ENCODE measurements around the gene HTRA1.

The HTRA1 gene

GRCh38 chr10:122519873-122520272, 58.5 kb downstream of the HTRA1 start:
- peaks cover 11 to 13% of the 10 kb centered on the region in 2 donors for H3K36me3 ChIP-seq (ENCODE audit: control insufficient read depth in 2 of 2, insufficient read depth in 2 of 2, low read length in 2 of 2)
- no peaks in the 10 kb centered on the region for H3K9me3 ChIP-seq (ENCODE audit: control insufficient read depth in 2 of 2, low read length in 2 of 2)
- peaks cover 0 to under 1% of the 10 kb centered on the region in 2 donors for H3K27me3 ChIP-seq (ENCODE audit: control insufficient read depth in 1 of 2, insufficient read depth in 2 of 2, low read length in 2 of 2)
- peaks cover 13% of the 10 kb centered on the region for H3K4me1 ChIP-seq (ENCODE audit: control insufficient read depth, insufficient read depth, low read length)
- no peak overlapping the region for H3K27ac ChIP-seq (ENCODE audit: low read length)
- no peak overlapping the region for H3K9ac ChIP-seq (ENCODE audit: low read length in 2 of 2)
- no peak overlapping the region for H3K4me3 ChIP-seq (ENCODE audit: low read length in 2 of 2)

- peaks cover 5% of the 10 kb centered on the region for H3K4me1 ChIP-seq (ENCODE audit: control insufficient read depth, insufficient read depth, low read length)
- peaks cover 3 to 8% of the 10 kb centered on the region in 2 donors for H3K36me3 ChIP-seq (ENCODE audit: control insufficient read depth in 2 of 2, insufficient read depth in 2 of 2, low read length in 2 of 2)
- no peak overlapping the region for H3K4me3 ChIP-seq (ENCODE audit: low read length in 2 of 2)
- peaks cover 0 to 2% of the 10 kb centered on the region in 2 donors for H3K27me3 ChIP-seq (ENCODE audit: control insufficient read depth in 1 of 2, insufficient read depth in 2 of 2, low read length in 2 of 2)
- H3K27ac ChIP-seq (ENCODE audit: low read length), result no peak overlapping the region
- H3K9me3 ChIP-seq (ENCODE audit: control insufficient read depth in 2 of 2, low read length in 2 of 2), result no peaks in the 10 kb centered on the region
- H3K9ac ChIP-seq (ENCODE audit: low read length in 2 of 2), result no peak overlapping the region
Measured at GRCh38 chr10:122521011-122521410, 59.7 kb downstream of the HTRA1 start.

GRCh38 chr10:122524811-122525210, 63.5 kb downstream of the HTRA1 start:
- no peak overlapping the region for H3K4me3 ChIP-seq (ENCODE audit: low read length in 2 of 2)
- no peaks in the 10 kb centered on the region for H3K36me3 ChIP-seq (ENCODE audit: control insufficient read depth in 2 of 2, insufficient read depth in 2 of 2, low read length in 2 of 2)
- no peak overlapping the region for H3K9ac ChIP-seq (ENCODE audit: low read length in 2 of 2)
- H3K4me1 ChIP-seq (ENCODE audit: control insufficient read depth, insufficient read depth, low read length), result no peaks in the 10 kb centered on the region
- no peaks in the 10 kb centered on the region for H3K9me3 ChIP-seq (ENCODE audit: control insufficient read depth in 2 of 2, low read length in 2 of 2)
- H3K27me3 ChIP-seq (ENCODE audit: control insufficient read depth in 1 of 2, insufficient read depth in 2 of 2, low read length in 2 of 2), result peaks cover 0 to 2% of the 10 kb centered on the region in 2 donors
- H3K27ac ChIP-seq (ENCODE audit: low read length), result no peak overlapping the region

GRCh38 chr10:122525788-122526187, 64.4 kb downstream of the HTRA1 start:
- Histone ChIP-seq H3K9me3 (ENCODE audit: control insufficient read depth in 2 of 2, low read length in 2 of 2) (no peaks in the 10 kb centered on the region), H3K9ac (ENCODE audit: low read length in 2 of 2) (no peak overlapping the region), H3K4me1 (ENCODE audit: control insufficient read depth, insufficient read depth, low read length) (no peaks in the 10 kb centered on the region), H3K36me3 (ENCODE audit: control insufficient read depth in 2 of 2, insufficient read depth in 2 of 2, low read length in 2 of 2) (no peaks in the 10 kb centered on the region), H3K27ac (ENCODE audit: low read length) (no peak overlapping the region), H3K27me3 (ENCODE audit: control insufficient read depth in 1 of 2, insufficient read depth in 2 of 2, low read length in 2 of 2) (peaks cover 0 to 2% of the 10 kb centered on the region in 2 donors), H3K4me3 (ENCODE audit: low read length in 2 of 2) (no peak overlapping the region)

GRCh38 chr10:122526892-122527291, 65.5 kb downstream of the HTRA1 start:
- H3K36me3 ChIP-seq (ENCODE audit: control insufficient read depth in 2 of 2, insufficient read depth in 2 of 2, low read length in 2 of 2), result no peaks in the 10 kb centered on the region
- peaks cover 0 to 4% of the 10 kb centered on the region in 2 donors for H3K27me3 ChIP-seq (ENCODE audit: control insufficient read depth in 1 of 2, insufficient read depth in 2 of 2, low read length in 2 of 2)
- H3K27ac ChIP-seq (ENCODE audit: low read length), result no peak overlapping the region
- no peaks in the 10 kb centered on the region for H3K4me1 ChIP-seq (ENCODE audit: control insufficient read depth, insufficient read depth, low read length)
- no peaks in the 10 kb centered on the region for H3K9me3 ChIP-seq (ENCODE audit: control insufficient read depth in 2 of 2, low read length in 2 of 2)
- no peak overlapping the region for H3K9ac ChIP-seq (ENCODE audit: low read length in 2 of 2)
- H3K4me3 ChIP-seq (ENCODE audit: low read length in 2 of 2), result no peak overlapping the region

GRCh38 chr10:122530177-122530576, 68.8 kb downstream of the HTRA1 start:
- Histone ChIP-seq H3K4me1 (ENCODE audit: control insufficient read depth, insufficient read depth, low read length) (no peaks in the 10 kb centered on the region), H3K36me3 (ENCODE audit: control insufficient read depth in 2 of 2, insufficient read depth in 2 of 2, low read length in 2 of 2) (no peaks in the 10 kb centered on the region), H3K27me3 (ENCODE audit: control insufficient read depth in 1 of 2, insufficient read depth in 2 of 2, low read length in 2 of 2) (peaks cover 0 to 2% of the 10 kb centered on the region in 2 donors), H3K9ac (ENCODE audit: low read length in 2 of 2) (no peak overlapping the region), H3K4me3 (ENCODE audit: low read length in 2 of 2) (no peak overlapping the region), H3K9me3 (ENCODE audit: control insufficient read depth in 2 of 2, low read length in 2 of 2) (no peaks in the 10 kb centered on the region), H3K27ac (ENCODE audit: low read length) (no peak overlapping the region)

- H3K9ac ChIP-seq (ENCODE audit: low read length in 2 of 2), result no peak overlapping the region
- no peaks in the 10 kb centered on the region for H3K36me3 ChIP-seq (ENCODE audit: control insufficient read depth in 2 of 2, insufficient read depth in 2 of 2, low read length in 2 of 2)
- no peak overlapping the region for H3K27ac ChIP-seq (ENCODE audit: low read length)
- no peak overlapping the region for H3K4me3 ChIP-seq (ENCODE audit: low read length in 2 of 2)
- no peaks in the 10 kb centered on the region for H3K4me1 ChIP-seq (ENCODE audit: control insufficient read depth, insufficient read depth, low read length)
- H3K9me3 ChIP-seq (ENCODE audit: control insufficient read depth in 2 of 2, low read length in 2 of 2), result no peaks in the 10 kb centered on the region
- peaks cover 0 to 2% of the 10 kb centered on the region in 2 donors for H3K27me3 ChIP-seq (ENCODE audit: control insufficient read depth in 1 of 2, insufficient read depth in 2 of 2, low read length in 2 of 2)
Measured at GRCh38 chr10:122531261-122531660, 69.9 kb downstream of the HTRA1 start.

- H3K9me3 ChIP-seq (ENCODE audit: control insufficient read depth in 2 of 2, low read length in 2 of 2), result no peaks in the 10 kb centered on the region
- H3K36me3 ChIP-seq (ENCODE audit: control insufficient read depth in 2 of 2, insufficient read depth in 2 of 2, low read length in 2 of 2), result no peaks in the 10 kb centered on the region
- no peak overlapping the region for H3K27ac ChIP-seq (ENCODE audit: low read length)
- H3K4me1 ChIP-seq (ENCODE audit: control insufficient read depth, insufficient read depth, low read length), result no peaks in the 10 kb centered on the region
- H3K9ac ChIP-seq (ENCODE audit: low read length in 2 of 2), result no peak overlapping the region
- peaks cover 0 to 2% of the 10 kb centered on the region in 2 donors for H3K27me3 ChIP-seq (ENCODE audit: control insufficient read depth in 1 of 2, insufficient read depth in 2 of 2, low read length in 2 of 2)
- no peak overlapping the region for H3K4me3 ChIP-seq (ENCODE audit: low read length in 2 of 2)
Measured at GRCh38 chr10:122531939-122532338, 70.6 kb downstream of the HTRA1 start.

- Histone ChIP-seq H3K4me1 (ENCODE audit: control insufficient read depth, insufficient read depth, low read length) (no peaks in the 10 kb centered on the region), H3K27ac (ENCODE audit: low read length) (no peak overlapping the region), H3K36me3 (ENCODE audit: control insufficient read depth in 2 of 2, insufficient read depth in 2 of 2, low read length in 2 of 2) (no peaks in the 10 kb centered on the region), H3K4me3 (ENCODE audit: low read length in 2 of 2) (no peak overlapping the region), H3K9me3 (ENCODE audit: control insufficient read depth in 2 of 2, low read length in 2 of 2) (no peaks in the 10 kb centered on the region), H3K9ac (ENCODE audit: low read length in 2 of 2) (no peak overlapping the region), H3K27me3 (ENCODE audit: control insufficient read depth in 1 of 2, insufficient read depth in 2 of 2, low read length in 2 of 2) (peaks cover 0 to 2% of the 10 kb centered on the region in 2 donors)
Measured at GRCh38 chr10:122532601-122533296, 71.4 kb downstream of the HTRA1 start.

GRCh38 chr10:122537545-122537944, 76.2 kb downstream of the HTRA1 start:
- H3K27me3 ChIP-seq (ENCODE audit: control insufficient read depth in 1 of 2, insufficient read depth in 2 of 2, low read length in 2 of 2), result no peaks in the 10 kb centered on the region
- no peak overlapping the region for H3K27ac ChIP-seq (ENCODE audit: low read length)
- no peaks in the 10 kb centered on the region for H3K9me3 ChIP-seq (ENCODE audit: control insufficient read depth in 2 of 2, low read length in 2 of 2)
- H3K4me1 ChIP-seq (ENCODE audit: control insufficient read depth, insufficient read depth, low read length), result no peaks in the 10 kb centered on the region
- no peak overlapping the region for H3K4me3 ChIP-seq (ENCODE audit: low read length in 2 of 2)
- no peaks in the 10 kb centered on the region for H3K36me3 ChIP-seq (ENCODE audit: control insufficient read depth in 2 of 2, insufficient read depth in 2 of 2, low read length in 2 of 2)
- H3K9ac ChIP-seq (ENCODE audit: low read length in 2 of 2), result no peak overlapping the region

GRCh38 chr10:122541541-122542002, 80.2 kb downstream of the HTRA1 start:
- Histone ChIP-seq H3K4me1 (ENCODE audit: control insufficient read depth, insufficient read depth, low read length) (no peaks in the 10 kb centered on the region), H3K27me3 (ENCODE audit: control insufficient read depth in 1 of 2, insufficient read depth in 2 of 2, low read length in 2 of 2) (no peaks in the 10 kb centered on the region), H3K36me3 (ENCODE audit: control insufficient read depth in 2 of 2, insufficient read depth in 2 of 2, low read length in 2 of 2) (no peaks in the 10 kb centered on the region), H3K4me3 (ENCODE audit: low read length in 2 of 2) (no peak overlapping the region), H3K9ac (ENCODE audit: low read length in 2 of 2) (no peak overlapping the region), H3K9me3 (ENCODE audit: control insufficient read depth in 2 of 2, low read length in 2 of 2) (no peaks in the 10 kb centered on the region), H3K27ac (ENCODE audit: low read length) (no peak overlapping the region)

Data from stomach smooth muscle (tissue), 2 donors.